Measurements from ENCODE around the gene ATXN7L1. TPM values are rescaled to one million over a fixed set of nuclear protein-coding genes. Genes with fewer than 3 reads are reported as not detected.
A peak's percentile ranks its signal among the peaks of the same experiment; 100 is the strongest.

The ATXN7L1 gene
- total RNA-seq, 1 experiment from 2014 or later: 24.3 TPM

GRCh38 chr7:105678811-105679495, 197.4 kb downstream of the ATXN7L1 start:
- Histone ChIP-seq H3K79me2 (ENCODE audit: insufficient read depth, low read length) (peaks cover 2% of the 10 kb centered on the region; the same call in 1 of the 2 replicates), H3K27ac (ENCODE audit: insufficient read length, low read depth, low read length) (no peak overlapping the region), H3K4ac (ENCODE audit: low read depth, low read length) (no peak overlapping the region), H3K4me2 (ENCODE audit: insufficient read depth, insufficient read length, low read length) (no peak overlapping the region), H2BK120ac (ENCODE audit: low read depth, low read length, poor library complexity, severe bottlenecking) (no peak overlapping the region), H3K23me2 (ENCODE audit: insufficient read length, low read depth, low read length, poor library complexity, severe bottlenecking) (no peaks in the 10 kb centered on the region), H3K9me3 (ENCODE audit: control insufficient read depth, low read depth, low read length) (no peaks in the 10 kb centered on the region), H4K5ac (ENCODE audit: insufficient read length, low read depth, low read length) (no peak overlapping the region), H2AFZ (ENCODE audit: low read length) (no peak overlapping the region), H2BK5ac (ENCODE audit: insufficient read length, low read length) (no peak overlapping the region), H3K79me1 (ENCODE audit: insufficient read depth, low read depth, low read length, poor library complexity, severe bottlenecking) (peaks cover 3% of the 10 kb centered on the region), H3K9ac (ENCODE audit: extremely low read depth, insufficient read length, low read length) (no peak overlapping the region), H2BK12ac (ENCODE audit: insufficient read length, low read depth, low read length) (no peak overlapping the region), H3K18ac (ENCODE audit: insufficient read length, low read depth, low read length) (peak overlapping the region; percentile 76), H3K14ac (ENCODE audit: insufficient read depth, low read length) (peak overlapping the region; percentile 68), H4K8ac (replicated peaks; ENCODE audit: insufficient read length, low read depth, low read length) (no peak overlapping the region), H2BK15ac (ENCODE audit: low read depth, low read length) (peak overlapping the region; percentile 86; the same call in 1 of the 2 replicates), H2AK5ac (ENCODE audit: insufficient read length, low read length) (no peak overlapping the region), H3K27me3 (ENCODE audit: insufficient read depth, low read length) (no peaks in the 10 kb centered on the region), H4K91ac (ENCODE audit: insufficient read length, low read depth, low read length) (peak overlapping the region; percentile 67), H3K23ac (ENCODE audit: insufficient read length, low read depth, low read length) (no peak overlapping the region), H2BK20ac (ENCODE audit: low read depth, low read length, poor library complexity, severe bottlenecking) (no peak overlapping the region), H3K4me1 (ENCODE audit: insufficient read depth, low read length) (peaks cover 23% of the 10 kb centered on the region; the same call in 1 of the 2 replicates), H3T11ph (ENCODE audit: low read length) (no peak overlapping the region), H3K56ac (ENCODE audit: insufficient read length, low read depth, low read length) (no peak overlapping the region), H4K20me1 (ENCODE audit: control insufficient read depth, insufficient read depth, insufficient read length) (no peaks in the 10 kb centered on the region)
- no peak for DNase-seq
- H3K27me3 Mint-ChIP-seq (ENCODE audit: low read depth): no peaks in the 10 kb centered on the region
- TF ChIP-seq, protein P1, sequence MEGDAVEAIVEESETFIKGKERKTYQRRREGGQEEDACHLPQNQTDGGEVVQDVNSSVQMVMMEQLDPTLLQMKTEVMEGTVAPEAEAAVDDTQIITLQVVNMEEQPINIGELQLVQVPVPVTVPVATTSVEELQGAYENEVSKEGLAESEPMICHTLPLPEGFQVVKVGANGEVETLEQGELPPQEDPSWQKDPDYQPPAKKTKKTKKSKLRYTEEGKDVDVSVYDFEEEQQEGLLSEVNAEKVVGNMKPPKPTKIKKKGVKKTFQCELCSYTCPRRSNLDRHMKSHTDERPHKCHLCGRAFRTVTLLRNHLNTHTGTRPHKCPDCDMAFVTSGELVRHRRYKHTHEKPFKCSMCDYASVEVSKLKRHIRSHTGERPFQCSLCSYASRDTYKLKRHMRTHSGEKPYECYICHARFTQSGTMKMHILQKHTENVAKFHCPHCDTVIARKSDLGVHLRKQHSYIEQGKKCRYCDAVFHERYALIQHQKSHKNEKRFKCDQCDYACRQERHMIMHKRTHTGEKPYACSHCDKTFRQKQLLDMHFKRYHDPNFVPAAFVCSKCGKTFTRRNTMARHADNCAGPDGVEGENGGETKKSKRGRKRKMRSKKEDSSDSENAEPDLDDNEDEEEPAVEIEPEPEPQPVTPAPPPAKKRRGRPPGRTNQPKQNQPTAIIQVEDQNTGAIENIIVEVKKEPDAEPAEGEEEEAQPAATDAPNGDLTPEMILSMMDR (conservative IDR thresholded peaks at IDR 0.05): no peak
- H3K4me1 Mint-ChIP-seq: peaks cover 55 to 57% of the 10 kb centered on the region in 2 experiments
- H3K36me3 Mint-ChIP-seq (ENCODE audit: insufficient read depth in 1 of 3, low read depth in 3 of 3): peaks cover 0 to 4% (median 2%) of the 10 kb centered on the region in 3 experiments; a peak in 2 of 7 replicates
- H3K27ac Mint-ChIP-seq: peak overlapping the region; percentile 59 to 76 (median 69); a peak in 6 of 7 replicates
- H3K4me3 Mint-ChIP-seq: no peak overlapping the region
- no CpG with 5 or more reads among the region's 25 CpGs for WGBS (ENCODE audit: extremely low coverage, insufficient read length, low lambda C conversion rate)
- H3K9me3 Mint-ChIP-seq: no peaks in the 10 kb centered on the region
